GM18517 (cell line): ENCODE data around the gene ERCC2.

ENCODE experiments used
- ATAC-seq: cut with Tn5 transposase; IDR thresholded peaks from one replicate; pipeline ENCODE4 v1.9.1; 2021; ENCODE audit warnings: mild to moderate bottlenecking, moderate library complexity; ENCODE audit not compliant: unreplicated experiment

Gene ERCC2

GRCh38 chr19:45305421-45305820 is 65.0 kb downstream of the ERCC2 start:
- ATAC-seq = no peak

- ATAC-seq = no peak
Observed at GRCh38 chr19:45305007-45305406, 65.4 kb downstream of the ERCC2 start.

GRCh38 chr19:45304141-45304926 is 66.0 kb downstream of the ERCC2 start:
- ATAC-seq = no peak

- ATAC-seq = no peak
Observed at GRCh38 chr19:45303269-45304060, 66.9 kb downstream of the ERCC2 start.

GRCh38 chr19:45302416-45302815 is 68.0 kb downstream of the ERCC2 start:
- ATAC-seq = no peak
